Astrocyte of the spinal cord (primary cell): Measurements from ENCODE around the gene FZD7.

ENCODE experiments used
- DNase-seq: peaks from one replicate; pipeline ENCODE4 v3.0.0; 2011; ENCODE audit warnings: low read depth, low spot score
- H3K4me3 ChIP-seq: 2 replicates; pipeline ENCODE4 v1.5.1; 2011; ENCODE audit warnings: low read depth, mild to moderate bottlenecking, low read length, moderate library complexity
- in situ Hi-C: cut with HindIII; loops from 2 replicates; pipeline ENCODE4 v1.10.0; 2017; ENCODE audit warnings: low sequenced_read_pairs
- TF ChIP-seq, protein P1 (sequence below): IDR thresholded peaks from 2 replicates; pipeline ENCODE4 v1.5.1; 2012; ENCODE audit warnings: low read depth, mild to moderate bottlenecking, low read length, inconsistent platforms

Gene FZD7

DNA sequence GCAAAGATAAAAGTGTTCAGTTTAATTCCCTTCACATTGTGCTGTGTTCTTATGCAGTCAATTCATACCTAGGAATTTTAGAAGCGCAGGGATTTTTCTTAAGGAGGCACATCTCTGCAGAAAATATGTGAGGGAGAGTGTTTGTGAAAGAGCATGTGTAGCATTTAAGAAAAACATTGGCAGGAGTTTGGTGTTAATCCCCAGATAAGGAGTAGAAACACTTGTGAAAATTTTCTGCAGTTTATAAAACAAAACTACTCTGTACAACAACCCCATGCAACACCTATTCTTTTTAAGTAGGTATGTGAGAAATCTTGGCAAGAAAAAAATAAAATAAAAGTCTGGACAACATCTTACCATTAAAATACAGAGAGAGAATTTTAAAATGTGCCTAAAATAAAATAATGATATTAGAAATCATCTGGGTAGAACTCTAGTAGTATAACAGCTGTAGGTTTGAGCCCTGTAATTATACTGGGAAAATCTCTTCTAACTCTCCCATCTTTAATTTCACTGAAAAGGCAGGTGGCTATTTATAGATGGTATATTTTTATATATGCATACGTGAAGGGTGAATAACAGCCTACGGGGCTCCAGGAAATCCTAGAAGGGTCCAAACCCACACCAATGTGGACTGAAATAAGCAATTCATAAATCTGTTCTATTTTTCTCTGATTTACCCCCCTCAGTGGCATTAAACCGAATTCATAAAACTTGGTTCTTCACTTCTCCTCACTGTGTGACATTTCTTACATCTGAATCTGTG, 6.6 kb downstream of the FZD7 start:
- no peak overlapping the region for H3K4me3 ChIP-seq
- in situ Hi-C loops: no loop called here
- TF ChIP-seq, protein P1, sequence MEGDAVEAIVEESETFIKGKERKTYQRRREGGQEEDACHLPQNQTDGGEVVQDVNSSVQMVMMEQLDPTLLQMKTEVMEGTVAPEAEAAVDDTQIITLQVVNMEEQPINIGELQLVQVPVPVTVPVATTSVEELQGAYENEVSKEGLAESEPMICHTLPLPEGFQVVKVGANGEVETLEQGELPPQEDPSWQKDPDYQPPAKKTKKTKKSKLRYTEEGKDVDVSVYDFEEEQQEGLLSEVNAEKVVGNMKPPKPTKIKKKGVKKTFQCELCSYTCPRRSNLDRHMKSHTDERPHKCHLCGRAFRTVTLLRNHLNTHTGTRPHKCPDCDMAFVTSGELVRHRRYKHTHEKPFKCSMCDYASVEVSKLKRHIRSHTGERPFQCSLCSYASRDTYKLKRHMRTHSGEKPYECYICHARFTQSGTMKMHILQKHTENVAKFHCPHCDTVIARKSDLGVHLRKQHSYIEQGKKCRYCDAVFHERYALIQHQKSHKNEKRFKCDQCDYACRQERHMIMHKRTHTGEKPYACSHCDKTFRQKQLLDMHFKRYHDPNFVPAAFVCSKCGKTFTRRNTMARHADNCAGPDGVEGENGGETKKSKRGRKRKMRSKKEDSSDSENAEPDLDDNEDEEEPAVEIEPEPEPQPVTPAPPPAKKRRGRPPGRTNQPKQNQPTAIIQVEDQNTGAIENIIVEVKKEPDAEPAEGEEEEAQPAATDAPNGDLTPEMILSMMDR: no peak
- DNase-seq: no peak

DNA sequence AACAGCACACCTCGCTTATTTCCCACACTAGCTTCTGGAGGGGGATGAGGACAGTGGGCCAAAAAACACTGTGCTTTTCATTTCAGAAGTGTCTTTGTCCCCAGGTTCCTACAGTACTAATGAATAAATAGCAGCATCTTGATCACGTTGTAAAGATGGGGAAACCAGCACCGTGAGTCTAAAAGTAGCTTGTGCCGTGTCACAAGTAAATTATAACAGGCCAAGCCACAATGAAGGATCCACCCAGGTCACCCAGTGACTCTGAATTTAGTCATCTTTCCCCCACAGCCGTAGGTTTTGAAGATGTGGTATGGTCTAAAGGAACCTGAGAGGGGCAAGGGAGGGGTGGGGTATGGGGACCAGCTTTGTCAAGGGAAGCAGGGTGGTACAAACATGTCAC, 8.8 kb downstream of the FZD7 start:
- no peak for DNase-seq
- TF ChIP-seq, protein P1: no peak
- in situ Hi-C loops: no loop called here
- no peak overlapping the region for H3K4me3 ChIP-seq

DNA sequence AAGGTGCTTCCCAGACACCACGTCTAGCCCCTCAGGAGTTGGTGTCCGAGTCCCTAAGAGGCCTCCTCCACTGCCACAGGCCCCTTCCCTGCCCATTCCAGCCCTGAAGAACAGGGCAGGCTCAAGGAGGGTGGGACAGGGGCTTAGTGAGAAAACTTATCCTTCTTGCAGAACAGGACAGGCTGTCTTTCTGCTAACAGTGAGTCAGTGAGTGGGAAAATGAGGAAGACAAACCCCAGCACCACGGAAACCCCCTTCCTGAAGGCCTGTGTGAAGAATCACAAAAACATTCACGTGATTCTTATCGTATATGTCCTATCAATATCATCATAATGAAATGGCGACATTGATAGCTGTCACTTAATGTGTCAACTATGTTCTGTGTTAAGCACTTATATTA, 9.8 kb downstream of the FZD7 start:
- in situ Hi-C loops: no loop called here
- TF ChIP-seq, protein P1: no peak
- no peak overlapping the region for H3K4me3 ChIP-seq
- no peak for DNase-seq

DNA sequence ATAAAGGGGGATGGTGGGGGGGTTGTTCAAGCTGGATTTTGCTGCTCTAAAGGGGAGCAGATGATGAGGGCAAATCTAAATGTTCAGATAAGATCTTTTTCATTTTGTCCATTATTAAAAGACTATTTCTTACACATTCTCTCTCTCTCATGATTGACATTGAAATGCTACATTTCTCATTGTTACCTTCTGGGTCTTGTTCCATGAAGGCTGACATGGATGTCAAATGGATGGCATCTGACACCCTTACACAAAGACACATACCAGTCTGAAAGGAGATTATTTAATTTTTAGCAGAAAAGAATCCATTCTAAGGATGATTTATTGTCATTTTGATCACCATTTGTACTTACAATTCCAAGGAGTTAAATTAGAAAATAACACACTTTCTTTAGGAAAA, 11.1 kb downstream of the FZD7 start:
- DNase-seq: no peak
- TF ChIP-seq, protein P1: no peak

DNA sequence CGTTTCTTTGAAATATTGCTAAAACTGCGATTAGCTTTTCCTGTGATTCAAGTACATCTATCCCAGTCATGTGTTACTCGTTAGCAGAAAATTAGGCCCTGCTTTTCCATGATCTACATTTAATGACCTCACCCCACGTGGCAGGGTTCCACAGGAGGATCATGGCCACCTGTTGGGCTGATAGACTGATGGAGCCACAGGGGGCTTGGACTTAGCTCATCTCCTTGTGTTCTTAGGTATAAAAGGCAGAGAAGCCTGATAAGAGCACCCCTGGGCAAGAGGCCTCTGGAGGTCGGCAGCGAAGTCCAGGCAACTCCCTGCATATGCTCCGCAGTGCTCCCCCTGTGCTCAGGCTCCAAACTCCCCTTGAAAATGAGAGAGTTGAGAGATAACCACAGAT, 12.9 kb downstream of the FZD7 start:
- DNase-seq: no peak
- in situ Hi-C loops: no loop called here
- TF ChIP-seq, protein P1: no peak
- no peak overlapping the region for H3K4me3 ChIP-seq

More for the DNA sequence above, 11.1 kb downstream of the FZD7 start:
- no peak overlapping the region for H3K4me3 ChIP-seq
- in situ Hi-C loops: no loop called here

DNA sequence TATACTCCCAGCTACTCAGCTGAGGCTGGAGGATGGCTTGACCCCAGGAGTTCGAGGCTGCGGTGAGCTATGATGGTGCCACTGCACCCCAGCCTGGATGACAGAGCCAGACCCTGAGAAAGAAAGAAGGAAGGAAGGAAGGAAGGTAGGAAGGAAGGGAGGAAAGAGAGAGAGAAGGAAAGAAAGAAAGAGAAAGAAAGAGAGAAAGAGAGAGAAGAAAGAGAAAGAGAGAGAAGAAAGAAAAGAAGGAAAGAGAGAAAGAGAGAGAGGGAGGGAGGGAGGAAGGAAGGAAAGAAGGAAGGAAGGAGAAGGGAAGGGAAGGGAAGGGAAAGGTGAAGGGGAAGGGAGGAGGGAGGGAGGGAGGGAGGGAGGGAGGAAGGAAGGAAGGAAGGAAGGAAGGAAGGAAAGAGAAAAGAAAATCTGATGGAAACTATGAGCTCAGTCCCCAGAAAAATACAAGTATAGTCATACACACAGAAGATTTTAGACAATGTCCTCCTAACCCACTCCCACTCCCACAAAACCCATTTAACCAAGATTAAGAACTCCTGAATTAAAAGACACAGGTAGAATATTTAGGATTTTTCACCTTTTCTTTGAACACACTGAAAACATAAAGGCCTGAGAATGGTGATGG, 15.6 kb downstream of the FZD7 start:
- in situ Hi-C loops: no loop called here
- TF ChIP-seq, protein P1: no peak
- no peak overlapping the region for H3K4me3 ChIP-seq
- no peak for DNase-seq
